K562 (cell line): Measurements from ENCODE around the gene SNX12. TPM values are rescaled to one million over a fixed set of nuclear protein-coding genes. Genes with fewer than 3 reads are reported as not detected.

ENCODE experiments used
- CHCHD3 ChIP-seq: fragments of 250-450 bp; sonication (Bioruptor Pico); IDR thresholded peaks from 2 replicates; pipeline ENCODE4 v2.1.2; 2022; ENCODE audit warnings: mild to moderate bottlenecking
- HBP1 ChIP-seq: fragments of 450-650 bp; formaldehyde crosslinking; IDR thresholded peaks from 2 replicates; pipeline ENCODE4 v1.4.0; 2022; ENCODE audit warnings: missing genetic modification characterization
- HDAC3 ChIP-seq: fragments of 450-650 bp; IDR thresholded peaks from 2 replicates; pipeline ENCODE4 v1.6.1; 2018; ENCODE audit warnings: borderline replicate concordance, mild to moderate bottlenecking, moderate library complexity; ENCODE audit not compliant: partially characterized antibody
- HNRNPLL ChIP-seq: fragments of 200-400 bp; formaldehyde crosslinking; IDR thresholded peaks from 2 replicates; pipeline ENCODE4 v1.6.1; 2017; ENCODE audit warnings: low read length, low read depth, mild to moderate bottlenecking; ENCODE audit not compliant: poor library complexity, severe bottlenecking
- KDM1A ChIP-seq, 2 experiments: fragments of 450-650 bp; IDR thresholded peaks; 2 replicates each; pipeline ENCODE4 v1.6.1; 2016; ENCODE audit warnings: mild to moderate bottlenecking in 2 of 2
- NFIX ChIP-seq: fragments of 250-450 bp; sonication (Bioruptor Pico); IDR thresholded peaks from 2 replicates; pipeline ENCODE4 v1.4.0; 2020; ENCODE audit warnings: low read depth, mild to moderate bottlenecking, moderate library complexity
- PHF21A ChIP-seq: fragments of 450-650 bp; IDR thresholded peaks from 2 replicates; pipeline ENCODE4 v1.6.1; 2017; ENCODE audit warnings: low read depth, borderline replicate concordance
- POLR2G ChIP-seq: fragments of 200-400 bp; formaldehyde crosslinking; IDR thresholded peaks from 2 replicates; pipeline ENCODE4 v1.6.1; 2017; ENCODE audit warnings: low read depth, mild to moderate bottlenecking, antibody characterized with exemption, low read length, moderate library complexity
- SMARCA4 ChIP-seq: fragments of 450-650 bp; IDR thresholded peaks from 2 replicates; pipeline ENCODE4 v1.6.1; 2016
- SMARCA5 ChIP-seq: fragments of 450-650 bp; IDR thresholded peaks from 2 replicates; pipeline ENCODE4 v1.6.1; 2016
- SREBF2 ChIP-seq: sonication (generic); formaldehyde crosslinking; IDR thresholded peaks from 2 replicates; pipeline ENCODE4 v1.4.0; 2020; ENCODE audit warnings: mild to moderate bottlenecking, missing genetic modification reagents
- U2AF2 ChIP-seq: fragments of 200-400 bp; formaldehyde crosslinking; optimal IDR thresholded peaks from 2 replicates; pipeline ENCODE3; 2017; ENCODE audit warnings: low read depth, mild to moderate bottlenecking, low read length
- ZBTB11 ChIP-seq, 3 experiments: fragments of 200-800 bp in 1 of 3; fragments of 250-450 bp in 1 of 3; fragments of 450-650 bp in 1 of 3; sonication (Bioruptor Pico) in 1 of 3; sonication (Bioruptor generic) in 1 of 3; formaldehyde crosslinking in 1 of 3; IDR thresholded peaks; 2 replicates each; pipeline versions ENCODE4 v1.6.1 to v1.8.0; 2016 to 2022; ENCODE audit warnings: mild to moderate bottlenecking in 2 of 3, missing genetic modification characterization in 2 of 3, missing compliant biosample characterization in 1 of 3, moderate library complexity in 1 of 3
- ZSCAN32 ChIP-seq: fragments of 450-650 bp; formaldehyde crosslinking; IDR thresholded peaks from 2 replicates; pipeline ENCODE4 v1.4.0; 2020; ENCODE audit warnings: mild to moderate bottlenecking, moderate library complexity
- polyA plus RNA-seq, 8 experiments: library from polyadenylated mRNA; depleted of rRNA in 4 of 8; stranded (reverse) in 5 of 8; unstranded in 3 of 8; fragments of >200 nt; fragmentation: Nextera tagmentation in 2 of 8; fragmentation: Illumina TruSeq in 1 of 8; extraction: Ambion mirVana in 2 of 8; extraction: Trizol in 1 of 8; gene quantifications; 2 replicates each; pipeline versions ENCODE4 v1.2.1 to v1.2.3, GENCODE V29; 2011 to 2014; ENCODE audit warnings: inconsistent platforms in 1 of 8, missing spikeins in 1 of 8
- total RNA-seq, 7 experiments: library from RNA; depleted of rRNA in 6 of 7; stranded (reverse); fragments of >200 nt in 6 of 7; fragmentation: Illumina TruSeq in 2 of 7; extraction: Trizol in 2 of 7; gene quantifications; 2 replicates each; pipeline versions ENCODE4 v1.2.1 to v1.2.3, GENCODE V29; 2011 to 2021; ENCODE audit warnings: low replicate concordance in 1 of 7
- TF ChIP-seq, protein P1 (sequence below), 2 experiments: fragments of 450-650 bp; IDR thresholded peaks; 2 replicates each; pipeline ENCODE4 v1.6.1; 2016
- TF ChIP-seq, protein P2 (sequence below): fragments of 250-450 bp; sonication (Bioruptor Pico); IDR thresholded peaks from 2 replicates; pipeline ENCODE4 v1.5.0; 2021; ENCODE audit warnings: mild to moderate bottlenecking, moderate library complexity

SNX12 gene
- total and polyA plus RNA-seq, 9 of the 15 experiments (the other 6 are each of a cell fraction or from before 2014, with no cell fraction given): 12.7 to 50.3 (median 37.1) TPM

DNA sequence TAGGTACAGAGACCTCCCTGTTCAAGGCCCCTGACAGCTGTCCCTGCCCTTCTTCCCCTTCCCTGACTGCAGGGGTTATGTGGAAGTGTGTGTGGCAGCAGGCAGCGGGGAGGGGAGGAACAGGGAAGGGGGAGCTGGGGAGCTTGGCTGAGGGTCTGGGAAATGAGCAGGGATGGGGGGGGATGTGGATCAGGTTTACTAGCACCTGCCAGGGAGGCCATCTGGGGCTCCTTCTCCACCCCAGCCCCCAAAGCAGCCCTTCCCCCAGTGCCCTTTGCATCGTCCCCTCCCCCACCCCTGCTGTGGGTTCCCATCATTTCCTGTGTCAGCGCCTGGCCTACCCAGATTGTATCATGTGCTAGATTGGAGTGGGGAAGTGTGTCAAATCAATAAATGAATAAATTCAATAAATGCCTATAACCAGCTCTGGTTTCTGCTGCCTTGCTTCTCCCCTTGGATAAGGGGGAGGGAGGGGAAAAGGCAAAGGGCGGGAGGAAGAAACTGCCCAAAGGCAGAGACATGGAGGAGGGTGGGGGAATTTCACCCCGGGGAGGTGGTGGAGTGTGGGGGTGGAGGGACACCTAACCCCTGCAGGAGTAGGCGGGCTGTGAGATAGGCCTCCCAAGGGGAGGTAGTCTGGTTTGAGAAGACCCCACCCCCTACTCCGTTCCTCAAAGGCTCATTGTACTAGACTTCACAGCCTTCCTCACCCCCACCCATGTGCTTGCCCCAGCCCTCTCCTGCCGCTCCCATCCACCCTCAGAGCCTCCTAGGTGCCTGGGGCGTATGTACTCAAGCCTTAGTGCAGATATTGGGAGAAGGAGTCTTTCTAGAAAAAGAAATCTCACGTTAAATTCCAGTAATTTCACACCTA, 35.2 kb upstream of the SNX12 start (continued):
- TF ChIP-seq ZBTB11 (CRISPR knock-in tag; IDR thresholded peaks at IDR 0.05) (no peak), HBP1 (CRISPR knock-in tag) (no peak), SREBF2 (CRISPR knock-in tag) (no peak), PHF21A (no peak), SMARCA5 (no peak), NFIX (CRISPR knock-in tag) (no peak), KDM1A (IDR thresholded peaks at IDR 0.05) (peak; percentile 19 to 68; a peak in 1 of 4 replicates), ZSCAN32 (no peak), U2AF2 (no peak), SMARCA4 (peak; percentile 57; the same call in 1 of the 2 replicates), HDAC3 (peak; percentile 71), CHCHD3 (no peak), HNRNPLL (no peak), POLR2G (peak; percentile 47; the same call in 1 of the 2 replicates)
- TF ChIP-seq, protein P1, sequence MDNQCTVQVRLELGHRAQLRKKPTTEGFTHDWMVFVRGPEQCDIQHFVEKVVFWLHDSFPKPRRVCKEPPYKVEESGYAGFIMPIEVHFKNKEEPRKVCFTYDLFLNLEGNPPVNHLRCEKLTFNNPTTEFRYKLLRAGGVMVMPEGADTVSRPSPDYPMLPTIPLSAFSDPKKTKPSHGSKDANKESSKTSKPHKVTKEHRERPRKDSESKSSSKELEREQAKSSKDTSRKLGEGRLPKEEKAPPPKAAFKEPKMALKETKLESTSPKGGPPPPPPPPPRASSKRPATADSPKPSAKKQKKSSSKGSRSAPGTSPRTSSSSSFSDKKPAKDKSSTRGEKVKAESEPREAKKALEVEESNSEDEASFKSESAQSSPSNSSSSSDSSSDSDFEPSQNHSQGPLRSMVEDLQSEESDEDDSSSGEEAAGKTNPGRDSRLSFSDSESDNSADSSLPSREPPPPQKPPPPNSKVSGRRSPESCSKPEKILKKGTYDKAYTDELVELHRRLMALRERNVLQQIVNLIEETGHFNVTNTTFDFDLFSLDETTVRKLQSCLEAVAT (IDR thresholded peaks at IDR 0.05): no peak
- TF ChIP-seq, protein P2, sequence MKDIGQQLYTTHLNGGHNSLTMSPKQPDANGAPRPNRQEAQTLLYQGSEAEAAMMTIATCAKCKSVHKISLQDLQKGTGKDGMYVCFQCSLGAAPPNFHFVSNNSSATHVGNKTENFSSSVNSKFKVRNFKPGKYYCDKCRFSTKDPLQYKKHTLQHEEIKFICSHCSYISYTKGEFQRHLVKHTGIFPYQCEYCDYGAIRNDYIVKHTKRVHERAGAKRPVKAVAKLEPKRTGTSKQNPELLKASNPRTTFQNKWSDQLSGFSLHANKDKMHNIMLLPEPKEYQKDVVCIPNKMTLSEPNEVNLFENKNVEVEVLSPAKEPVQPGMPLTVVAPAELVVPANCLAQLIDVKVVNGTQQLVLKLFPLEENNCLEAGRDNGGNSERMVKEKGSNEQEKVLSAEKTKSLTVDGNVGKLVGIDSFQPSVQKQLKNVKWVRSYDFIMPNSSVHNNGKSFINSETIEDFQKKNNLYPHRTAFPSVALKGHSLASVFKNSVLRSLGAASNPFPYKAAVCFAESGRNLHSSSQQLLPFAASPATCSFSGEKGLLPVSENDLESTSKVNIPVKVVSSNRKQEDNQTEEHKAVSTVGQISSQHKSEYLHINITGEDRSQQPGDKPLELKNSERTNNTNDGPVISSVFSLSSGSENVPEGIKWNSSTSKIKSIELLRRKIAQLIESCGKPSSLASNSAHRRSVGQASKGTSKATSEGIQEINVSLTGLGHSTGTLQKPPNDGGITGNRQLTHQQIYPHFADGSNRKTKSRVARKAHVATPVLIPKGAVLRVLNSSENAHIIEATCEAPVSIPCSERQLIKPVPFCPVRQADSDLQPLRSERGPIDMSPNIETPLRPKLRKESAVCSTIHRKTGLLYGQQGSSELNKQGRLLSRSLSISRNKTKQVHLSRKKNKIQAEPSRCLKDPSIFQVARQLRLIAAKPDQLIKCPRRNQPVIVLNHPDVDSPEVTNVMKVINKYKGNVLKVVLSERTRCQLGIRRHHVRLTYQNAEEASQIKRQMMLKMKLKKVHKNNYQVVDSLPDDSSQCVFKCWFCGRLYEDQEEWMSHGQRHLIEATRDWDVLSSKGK (CRISPR knock-in tag): no peak
